GM18868 (cell line): Measurements from ENCODE around the gene IFT122.

ENCODE experiments used
- ATAC-seq: cut with Tn5 transposase; IDR thresholded peaks from one replicate; pipeline ENCODE4 v1.9.1; 2021; ENCODE audit warnings: mild to moderate bottlenecking, moderate library complexity; ENCODE audit not compliant: unreplicated experiment

IFT122 gene

GRCh38 chr3:129413687-129414506, 26.1 kb upstream of the IFT122 start:
- peak; percentile 94 for ATAC-seq

GRCh38 chr3:129415378-129415777, 24.6 kb upstream of the IFT122 start:
- ATAC-seq = no peak

DNA sequence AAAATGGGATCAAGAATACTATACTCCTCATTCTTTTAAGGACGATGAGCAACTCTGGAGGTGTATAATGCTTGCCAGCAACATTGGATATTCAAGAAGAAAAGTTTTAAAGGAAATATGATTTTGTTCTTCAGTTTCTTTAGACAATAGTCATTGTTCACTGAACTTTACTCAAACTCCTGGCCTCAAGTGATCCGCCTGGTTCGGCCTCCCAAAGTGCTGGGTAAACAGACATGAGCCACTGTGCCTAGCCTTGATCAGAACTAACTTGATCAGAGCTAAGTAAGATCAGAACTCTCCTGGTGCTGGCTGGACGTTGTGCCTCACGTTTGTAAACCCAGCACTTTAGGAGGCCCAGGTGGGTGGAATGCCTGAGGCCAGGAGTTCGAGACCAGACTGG, 24.2 kb upstream of the IFT122 start:
- no peak for ATAC-seq

GRCh38 chr3:129416415-129416814, 23.6 kb upstream of the IFT122 start:
- ATAC-seq = no peak

DNA sequence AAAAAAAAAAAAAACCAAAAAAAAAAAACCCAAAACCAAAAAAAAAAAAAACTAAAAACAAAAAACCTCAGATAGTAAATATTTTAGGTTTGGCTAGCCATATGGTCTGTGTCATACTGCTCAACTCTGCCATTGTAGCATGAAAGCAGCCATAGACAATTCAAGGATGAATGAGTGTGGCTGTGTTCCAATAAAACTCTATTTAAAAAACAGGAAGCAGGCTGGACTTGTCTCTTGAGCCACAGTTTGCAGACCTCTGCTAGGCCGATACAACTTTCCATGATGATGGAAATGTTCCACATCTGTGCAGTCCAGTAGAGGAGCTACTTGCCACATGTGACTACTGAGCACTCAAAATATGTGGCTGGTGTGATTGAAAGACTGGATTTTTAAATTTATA, 22.7 kb upstream of the IFT122 start:
- no peak for ATAC-seq

DNA sequence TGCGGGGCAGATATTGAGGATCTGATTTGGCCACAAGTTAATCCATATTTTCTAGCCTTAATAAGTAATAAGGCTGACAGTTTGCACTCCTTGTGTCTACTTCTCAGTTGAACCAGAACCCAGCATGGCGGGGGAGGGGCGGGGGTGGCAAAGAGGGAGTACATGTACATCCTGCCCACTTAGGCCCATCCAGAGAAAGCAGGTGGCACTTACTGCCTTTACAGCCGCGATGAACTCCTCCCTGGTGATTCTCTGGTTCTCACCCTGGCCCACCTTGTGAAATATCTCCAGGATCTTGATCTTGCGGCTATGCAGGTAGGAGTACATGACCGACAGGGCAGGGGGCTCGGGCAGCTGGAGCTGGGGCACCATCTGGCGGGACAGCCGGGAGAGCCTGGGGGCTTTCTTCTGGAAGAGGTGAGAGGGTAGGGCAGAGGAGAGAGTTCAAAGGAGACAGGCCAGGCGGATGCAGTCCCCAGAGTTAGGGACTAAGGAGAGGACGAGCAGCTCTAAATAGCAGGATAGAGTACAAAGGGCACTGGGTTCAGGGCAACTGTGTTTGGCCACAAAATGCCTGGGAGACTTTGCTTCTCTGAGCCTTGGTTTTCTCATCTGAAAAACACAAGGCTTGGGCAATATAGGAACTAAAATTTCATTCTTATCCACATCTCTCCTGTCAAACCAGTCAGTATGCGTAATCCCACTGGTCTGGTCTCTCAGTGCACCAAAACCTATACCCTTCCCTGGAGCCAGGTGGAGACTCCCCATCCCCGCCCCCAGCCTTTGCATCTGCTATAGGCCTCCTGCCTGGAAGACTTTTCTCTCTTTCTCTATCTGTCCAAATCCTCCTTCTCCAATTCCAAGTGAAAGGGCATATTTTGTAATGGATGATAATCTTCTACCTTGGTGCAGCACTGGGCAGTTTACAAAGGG, 21.7 kb upstream of the IFT122 start:
- ATAC-seq = no peak

DNA sequence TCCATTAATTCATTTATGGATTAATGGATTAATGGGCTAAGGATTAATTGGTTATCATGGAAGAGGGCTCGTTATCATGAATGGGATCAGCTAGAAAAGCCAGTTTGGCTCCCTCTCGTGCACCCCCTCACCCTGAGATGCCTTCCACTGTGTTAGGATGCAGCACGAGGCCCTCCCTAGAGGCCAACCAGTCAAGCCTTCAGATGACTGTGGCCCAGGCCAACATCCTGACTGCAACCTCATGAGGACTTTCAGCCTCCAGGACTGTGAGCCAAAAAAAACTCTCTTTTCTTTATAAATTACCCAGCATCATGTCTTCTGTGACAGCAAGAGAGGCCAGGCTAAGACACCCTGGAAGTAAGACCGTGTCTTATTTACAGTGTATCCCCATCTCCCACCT, 20.5 kb upstream of the IFT122 start:
- no peak for ATAC-seq

GRCh38 chr3:129421236-129421883, 18.7 kb upstream of the IFT122 start:
- no peak for ATAC-seq

GRCh38 chr3:129421988-129422745, 17.9 kb upstream of the IFT122 start:
- no peak for ATAC-seq

DNA sequence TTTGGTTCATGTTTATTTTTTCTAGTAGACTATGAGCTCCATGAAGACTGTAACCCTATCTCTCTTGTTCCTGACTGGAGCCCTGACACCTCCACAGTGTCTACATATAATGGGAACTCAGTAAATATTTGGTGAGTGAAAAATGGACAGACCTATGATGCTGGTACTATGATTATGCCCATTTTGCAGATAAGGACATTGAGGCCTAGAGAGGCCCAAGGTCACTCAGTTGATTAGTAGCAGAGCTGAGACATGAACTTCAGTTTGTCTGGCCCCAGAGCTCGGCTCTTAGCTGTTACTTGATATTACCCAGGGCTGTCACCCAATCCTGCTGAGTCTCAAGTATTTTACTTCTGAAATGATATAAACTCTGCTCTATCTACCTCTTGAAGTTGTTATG, 17.1 kb upstream of the IFT122 start:
- no peak for ATAC-seq

- peak; percentile 75 for ATAC-seq
Measured at GRCh38 chr3:129424185-129424841, 15.7 kb upstream of the IFT122 start.

DNA sequence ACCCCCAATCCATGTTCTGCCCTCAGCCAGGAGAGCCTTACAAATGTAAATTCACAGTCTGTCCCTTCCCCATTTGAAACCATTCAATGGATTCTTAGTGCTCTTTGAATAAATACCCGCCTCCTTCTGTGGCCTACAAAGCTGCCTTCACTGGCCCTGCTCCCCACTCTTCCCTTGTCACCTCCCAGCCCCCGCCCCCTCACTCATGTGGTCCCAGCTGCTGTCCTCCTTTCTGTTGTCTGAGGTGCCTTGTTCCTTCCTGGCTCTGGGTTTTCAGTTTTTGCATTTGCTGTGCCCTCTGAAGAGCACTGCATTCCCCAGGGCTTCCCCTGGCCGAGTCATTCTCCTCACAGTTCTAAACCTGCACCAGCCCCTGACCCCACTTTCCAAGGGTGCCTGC, 14.8 kb upstream of the IFT122 start:
- no peak for ATAC-seq

DNA sequence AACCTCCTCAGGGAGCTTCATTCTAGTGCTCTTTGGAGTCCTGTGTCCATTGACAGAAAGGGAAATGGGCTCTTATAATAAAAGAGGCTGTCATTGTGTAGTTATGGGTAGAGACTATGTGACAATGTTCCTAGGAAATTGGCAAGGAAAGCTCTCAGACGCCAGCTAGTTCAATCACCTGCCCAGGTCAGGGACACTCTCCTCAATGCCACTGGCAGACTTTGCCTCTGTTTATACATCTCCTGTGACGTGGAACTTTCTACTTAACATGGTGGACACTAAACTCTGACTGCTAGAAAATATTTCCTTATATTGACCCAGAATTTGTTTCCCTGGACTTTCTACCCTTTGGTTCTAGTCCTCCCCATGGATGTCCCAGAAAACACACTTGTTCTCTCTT, 14.4 kb upstream of the IFT122 start:
- ATAC-seq = no peak

- no peak for ATAC-seq
Measured at GRCh38 chr3:129428007-129428375, 12.0 kb upstream of the IFT122 start.

DNA sequence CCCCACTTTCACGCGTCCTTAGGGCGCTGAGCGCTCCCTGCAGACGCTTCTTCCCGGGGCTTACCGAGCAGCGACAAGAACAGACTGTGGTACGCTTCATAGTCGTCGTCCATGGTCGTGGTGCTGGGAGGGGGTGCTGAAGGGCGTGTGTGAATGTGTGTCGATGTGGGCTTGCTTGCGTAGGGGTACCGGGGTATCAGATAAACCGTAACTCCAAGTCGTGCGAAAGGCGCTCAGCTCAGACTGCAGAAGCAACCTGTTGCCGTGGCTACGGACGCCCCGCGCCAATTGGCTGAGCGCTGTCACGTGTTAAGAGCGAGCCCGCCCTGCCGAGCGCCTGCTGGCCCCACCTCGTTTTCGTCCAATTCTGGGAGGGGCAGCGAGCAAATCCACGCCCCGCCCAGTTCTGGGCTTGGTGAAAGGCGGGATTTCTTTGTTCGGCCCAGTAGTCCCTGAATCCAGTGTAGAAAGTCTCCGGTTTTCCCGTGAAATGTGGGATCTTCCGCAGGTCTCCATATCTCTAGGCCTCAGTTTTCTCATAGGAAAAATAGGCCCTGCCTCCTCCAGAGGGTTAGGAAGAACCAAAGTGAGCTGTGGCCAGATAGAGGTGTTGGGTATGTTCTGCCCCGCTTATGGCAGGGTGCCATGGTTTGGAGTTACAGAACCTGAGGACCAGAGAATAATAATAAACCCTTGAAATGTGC, 11.5 kb upstream of the IFT122 start, which contains the start of gene EFCAB12:
Gene EFCAB12, minus strand, starts transcription at position 261 of the 704 bp plus-strand sequence. Its CDS starts 148 bp downstream, at position 113.
- peak; percentile 95 for ATAC-seq

DNA sequence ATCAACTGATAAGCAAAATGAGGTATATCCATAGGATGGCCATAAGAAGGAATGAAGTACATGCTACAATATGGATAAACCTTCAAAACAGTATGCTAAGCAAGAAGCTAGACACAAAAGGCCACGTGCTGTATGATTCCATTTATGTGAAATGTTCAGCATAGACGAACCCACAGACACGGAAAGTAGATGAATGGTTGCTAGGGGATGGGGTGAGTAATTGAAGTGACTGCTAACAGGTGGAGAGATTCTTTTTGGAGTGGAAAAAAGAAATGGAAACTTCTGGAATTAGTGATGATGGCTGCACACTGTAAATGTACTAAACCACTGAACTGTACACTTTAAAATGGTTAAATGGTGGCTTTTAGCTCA, 11.0 kb upstream of the IFT122 start:
- ATAC-seq = no peak

DNA sequence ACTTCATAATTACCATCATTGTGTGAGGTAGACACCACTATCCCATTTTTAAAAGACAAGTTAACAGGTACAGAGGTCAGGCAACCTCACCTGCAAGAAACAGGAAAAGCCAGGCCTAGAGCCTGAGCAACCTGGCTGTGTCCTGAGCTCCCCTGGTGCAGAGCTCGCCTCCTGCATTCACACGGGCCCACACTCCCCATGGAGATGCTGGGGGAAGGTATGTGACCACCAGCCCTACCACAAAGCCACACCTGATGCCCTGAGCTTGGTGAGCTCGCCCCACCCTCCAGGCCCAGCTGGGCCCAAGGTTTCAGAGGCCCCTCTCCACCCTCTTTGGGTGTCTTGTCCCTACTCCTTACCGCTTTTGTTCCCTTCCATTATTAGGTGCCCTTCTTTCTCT, 10.4 kb upstream of the IFT122 start:
- ATAC-seq = no peak

DNA sequence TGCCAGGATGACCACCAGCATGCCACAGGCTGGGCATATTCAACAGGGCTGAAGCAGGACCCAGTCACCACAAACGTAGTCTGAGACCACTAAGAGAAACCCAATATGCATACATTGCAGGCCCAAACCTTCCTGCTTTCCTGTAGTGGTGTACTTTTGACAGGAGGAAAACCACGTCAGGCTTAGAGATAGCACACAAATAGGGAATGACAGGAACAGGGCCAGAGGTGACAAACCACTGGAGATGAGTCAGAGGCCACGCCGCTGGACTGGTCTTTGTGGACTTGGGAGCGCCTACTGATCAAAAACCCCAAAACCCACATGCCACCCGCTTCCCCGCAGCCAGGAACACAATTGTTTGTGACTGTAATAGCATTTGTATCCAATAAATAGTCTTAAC, 8.0 kb upstream of the IFT122 start:
- ATAC-seq = no peak

GRCh38 chr3:129432671-129433070, 7.4 kb upstream of the IFT122 start:
- no peak for ATAC-seq

DNA sequence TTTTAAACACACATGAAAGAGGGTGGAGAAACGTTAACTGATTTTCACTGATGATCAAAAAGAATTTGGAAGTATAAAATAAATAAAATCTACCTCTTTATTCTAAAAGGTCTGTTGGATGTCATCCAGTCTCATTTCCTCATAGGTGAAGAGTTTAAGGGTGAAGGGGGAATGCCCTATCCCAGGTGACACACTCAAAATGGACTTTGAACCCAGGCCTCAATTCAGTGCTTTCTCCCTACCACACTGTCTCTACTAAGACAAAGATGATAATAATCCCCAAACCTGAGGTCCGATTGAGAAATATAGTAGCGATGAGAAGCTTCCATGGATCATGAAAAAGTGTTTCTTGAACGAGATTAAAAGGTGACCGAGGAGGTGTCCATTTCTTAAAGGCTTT, 6.5 kb upstream of the IFT122 start:
- ATAC-seq = no peak
